GM23338 (cell line): ENCODE data around the gene TRPM3. TPM values are rescaled to one million over a fixed set of nuclear protein-coding genes. Genes with fewer than 3 reads are reported as not detected.

Experiments used
- ATAC-seq: fragments of 200-7000 bp; cut with Tn5 transposase; 3 replicates; pipeline ENCODE4 v1.9.1; 2020
- DNase-seq: peaks from one replicate; pipeline ENCODE4 v3.0.0-alpha.2; 2015; ENCODE audit warnings: low spot score
- H2AFZ ChIP-seq: fragments of 200-600 bp; sonication (generic); 2 replicates; pipeline ENCODE4 v1.8.0; 2016; ENCODE audit warnings: antibody characterized with exemption, mild to moderate bottlenecking, moderate library complexity
- H3F3A ChIP-seq: fragments of 200-600 bp; sonication (generic); replicated peaks from 2 replicates; pipeline ENCODE4 v1.8.0; 2017; ENCODE audit warnings: antibody characterized with exemption, mixed run types, low read depth
- H3K27ac ChIP-seq: fragments of 200-600 bp; sonication (generic); 2 replicates; pipeline ENCODE4 v1.6.1; 2016; ENCODE audit warnings: low read depth
- H3K27me3 ChIP-seq: fragments of 200-600 bp; sonication (generic); 2 replicates; pipeline ENCODE4 v1.8.0; 2016; ENCODE audit warnings: mild to moderate bottlenecking, mixed run types, moderate library complexity; ENCODE audit not compliant: insufficient read depth
- H3K36me3 ChIP-seq: fragments of 200-600 bp; sonication (generic); 2 replicates; pipeline ENCODE4 v1.8.0; 2016; ENCODE audit warnings: mild to moderate bottlenecking; ENCODE audit not compliant: insufficient read depth
- H3K4me1 ChIP-seq: fragments of 200-600 bp; sonication (generic); 2 replicates; pipeline ENCODE4 v1.8.0; 2016; ENCODE audit warnings: mild to moderate bottlenecking, moderate library complexity; ENCODE audit not compliant: insufficient read depth
- H3K4me2 ChIP-seq: fragments of 200-600 bp; sonication (generic); 2 replicates; pipeline ENCODE4 v1.7.1; 2017; ENCODE audit warnings: mixed run types
- H3K4me3 ChIP-seq: fragments of 200-600 bp; sonication (generic); 2 replicates; pipeline ENCODE4 v1.6.1; 2016; ENCODE audit warnings: mixed run types
- H3K79me2 ChIP-seq: fragments of 200-600 bp; sonication (generic); replicated peaks from 2 replicates; pipeline ENCODE4 v1.8.0; 2017; ENCODE audit warnings: mild to moderate bottlenecking; ENCODE audit not compliant: insufficient read depth
- H3K9me2 ChIP-seq: fragments of 200-600 bp; sonication (generic); 2 replicates; pipeline ENCODE4 v1.8.0; 2017; ENCODE audit not compliant: insufficient read depth
- H4K20me1 ChIP-seq: fragments of 200-600 bp; sonication (generic); replicated peaks from 2 replicates; pipeline ENCODE4 v1.8.0; 2017; ENCODE audit warnings: mild to moderate bottlenecking; ENCODE audit not compliant: insufficient read depth
- H3K27ac Mint-ChIP-seq: 2 replicates; pipeline ENCODE4 v1.8.0; 2020; ENCODE audit warnings: inconsistent platforms, mild to moderate bottlenecking, moderate library complexity, mixed read lengths
- H3K27me3 Mint-ChIP-seq: 3 replicates; pipeline ENCODE4 v1.8.0; 2022; ENCODE audit warnings: low read depth, mild to moderate bottlenecking, moderate library complexity, mixed read lengths, inconsistent platforms; ENCODE audit not compliant: insufficient read depth, poor library complexity
- H3K36me3 Mint-ChIP-seq: 3 replicates; pipeline ENCODE4 v1.8.0; 2021; ENCODE audit warnings: low read depth, mild to moderate bottlenecking, inconsistent platforms, moderate library complexity, mixed read lengths
- H3K4me1 Mint-ChIP-seq: 3 replicates; pipeline ENCODE4 v1.8.0; 2020; ENCODE audit warnings: mild to moderate bottlenecking, inconsistent platforms, mixed read lengths
- H3K4me3 Mint-ChIP-seq: 3 replicates; pipeline ENCODE4 v1.8.0; 2021; ENCODE audit warnings: moderate library complexity, mild to moderate bottlenecking, inconsistent platforms, mixed read lengths
- H3K9me3 Mint-ChIP-seq: 3 replicates; pipeline ENCODE4 v1.8.0; 2020; ENCODE audit warnings: moderate library complexity, mild to moderate bottlenecking, inconsistent platforms, mixed read lengths
- CREB1 ChIP-seq: fragments of 250-450 bp; sonication (Bioruptor Pico); IDR thresholded peaks from 2 replicates; pipeline ENCODE4 v1.5.0; 2020; ENCODE audit warnings: low read depth, mild to moderate bottlenecking, moderate library complexity
- CTCF ChIP-seq, 2 experiments: fragments of 200-600 bp in 1 of 2; sonication (generic) in 1 of 2; conservative IDR thresholded peaks; 2 replicates each; pipeline versions ENCODE4 v1.5.1 to v1.6.1; 2016 to 2017; ENCODE audit warnings: antibody characterized with exemption in 2 of 2, low read depth in 2 of 2, mild to moderate bottlenecking in 2 of 2, moderate library complexity in 1 of 2
- ETS1 ChIP-seq: IDR thresholded peaks from 2 replicates; pipeline ENCODE4 v1.6.1; 2016; ENCODE audit warnings: antibody characterized with exemption
- EZH2 ChIP-seq: fragments of 200-600 bp; sonication (generic); IDR thresholded peaks from one replicate; pipeline ENCODE4 v1.8.0; 2017; ENCODE audit warnings: antibody characterized with exemption, mild to moderate bottlenecking, low read depth; ENCODE audit not compliant: unreplicated experiment
- EZH2phosphoT487 ChIP-seq: fragments of 200-600 bp; sonication (generic); IDR thresholded peaks from one replicate; pipeline ENCODE4 v1.8.1; 2018; ENCODE audit warnings: antibody characterized with exemption; ENCODE audit not compliant: unreplicated experiment
- JUNB ChIP-seq: IDR thresholded peaks from one replicate; pipeline ENCODE4 v1.6.1; 2016; ENCODE audit warnings: antibody characterized with exemption; ENCODE audit not compliant: unreplicated experiment
- NANOG ChIP-seq: IDR thresholded peaks from 2 replicates; pipeline ENCODE4 v1.6.1; 2016; ENCODE audit warnings: antibody characterized with exemption, borderline replicate concordance
- POLR2AphosphoS5 ChIP-seq: IDR thresholded peaks from 2 replicates; pipeline ENCODE4 v1.6.1; 2016; ENCODE audit warnings: antibody characterized with exemption, low read depth
- REST ChIP-seq: IDR thresholded peaks from one replicate; pipeline ENCODE4 v1.6.1; 2018; ENCODE audit warnings: antibody characterized with exemption; ENCODE audit not compliant: unreplicated experiment
- STAT1 ChIP-seq: IDR thresholded peaks from one replicate; pipeline ENCODE4 v1.6.1; 2016; ENCODE audit warnings: antibody characterized with exemption; ENCODE audit not compliant: unreplicated experiment
- ZNF114 ChIP-seq: fragments of 250-450 bp; sonication (Bioruptor Pico); IDR thresholded peaks from 2 replicates; pipeline ENCODE4 v1.5.0; 2020; ENCODE audit warnings: mild to moderate bottlenecking, moderate library complexity
- ZNF331 ChIP-seq: fragments of 250-450 bp; sonication (Bioruptor Pico); IDR thresholded peaks from 2 replicates; pipeline ENCODE4 v1.5.0; 2020; ENCODE audit warnings: low read depth, mild to moderate bottlenecking, moderate library complexity
- ZNF462 ChIP-seq: fragments of 250-450 bp; sonication (Bioruptor Pico); IDR thresholded peaks from 2 replicates; pipeline ENCODE4 v1.5.0; 2020; ENCODE audit warnings: mild to moderate bottlenecking, moderate library complexity
- polyA plus RNA-seq: library from polyadenylated mRNA; unstranded; fragments of >200 nt; fragmentation: Nextera tagmentation; extraction: Ambion mirVana; gene quantifications from 2 replicates; pipeline ENCODE4 v1.2.1, GENCODE V29; 2016
- total RNA-seq: library from RNA; depleted of rRNA; stranded (reverse); fragments of >200 nt; shearing (Covaris generic); gene quantifications from 2 replicates; pipeline ENCODE4 v1.2.3, GENCODE V29; 2014

The TRPM3 gene
- total and polyA plus RNA-seq, 2 experiments from 2014 or later = 2.8 to 8.2 TPM

GRCh38 chr9:70491426-70492318 is 629.7 kb downstream of the TRPM3 start:
- Histone ChIP-seq H3K9me2 (peaks cover 5% of the 10 kb centered on the region; the same call in 1 of the 2 replicates), H3F3A (no peaks in the 10 kb centered on the region), H3K4me1 (no peaks in the 10 kb centered on the region), H4K20me1 (no peaks in the 10 kb centered on the region), H3K36me3 (no peaks in the 10 kb centered on the region), H3K4me3 (no peak overlapping the region), H2AFZ (no peak overlapping the region), H3K79me2 (no peaks in the 10 kb centered on the region), H3K27ac (no peak overlapping the region), H3K4me2 (no peak overlapping the region), H3K27me3 (no peaks in the 10 kb centered on the region)
- ATAC-seq = no peak
- Mint-ChIP-seq H3K4me3 (no peak overlapping the region), H3K27me3 (peaks cover 2% of the 10 kb centered on the region), H3K27ac (no peak overlapping the region; the same call in 1 of the 2 replicates), H3K9me3 (no peaks in the 10 kb centered on the region; the same call in 2 of the 3 replicates), H3K4me1 (no peaks in the 10 kb centered on the region; the same call in 2 of the 3 replicates), H3K36me3 (no peaks in the 10 kb centered on the region; the same call in 2 of the 3 replicates)
- DNase-seq = no peak
- TF ChIP-seq ZNF331 = no peak
- no peak for TF ChIP-seq CREB1 (CRISPR knock-in tag)
- no peak for TF ChIP-seq ZNF462 (CRISPR knock-in tag)
- TF ChIP-seq EZH2phosphoT487 = no peak
- TF ChIP-seq JUNB = no peak
- TF ChIP-seq POLR2AphosphoS5 = no peak
- no peak for TF ChIP-seq NANOG
- no peak for TF ChIP-seq ETS1
- no peak for TF ChIP-seq CTCF (conservative IDR thresholded peaks at IDR 0.05; ENCODE audit: low read depth in 2 of 2)
- no peak for TF ChIP-seq EZH2
- no peak for TF ChIP-seq STAT1
- no peak for TF ChIP-seq REST
- TF ChIP-seq ZNF114 (CRISPR knock-in tag) = no peak
